HEK293 (cell line): Measurements from ENCODE around the gene PIK3R4.

Experiments
- ZNF776 ChIP-seq: fragments of 450-650 bp; formaldehyde crosslinking; IDR thresholded peaks from 2 replicates; pipeline ENCODE4 v1.5.0; 2017; ENCODE audit warnings: missing biosample characterization, missing genetic modification characterization, borderline replicate concordance
- ZNF837 ChIP-seq: fragments of 450-650 bp; formaldehyde crosslinking; IDR thresholded peaks from 2 replicates; pipeline ENCODE4 v1.5.1; 2016; ENCODE audit warnings: missing biosample characterization, missing genetic modification characterization
- TF ChIP-seq, protein P1 (sequence below): fragments of 450-650 bp; formaldehyde crosslinking; IDR thresholded peaks from 2 replicates; pipeline ENCODE4 v1.5.1; 2016; ENCODE audit warnings: missing biosample characterization, missing genetic modification characterization

DNA sequence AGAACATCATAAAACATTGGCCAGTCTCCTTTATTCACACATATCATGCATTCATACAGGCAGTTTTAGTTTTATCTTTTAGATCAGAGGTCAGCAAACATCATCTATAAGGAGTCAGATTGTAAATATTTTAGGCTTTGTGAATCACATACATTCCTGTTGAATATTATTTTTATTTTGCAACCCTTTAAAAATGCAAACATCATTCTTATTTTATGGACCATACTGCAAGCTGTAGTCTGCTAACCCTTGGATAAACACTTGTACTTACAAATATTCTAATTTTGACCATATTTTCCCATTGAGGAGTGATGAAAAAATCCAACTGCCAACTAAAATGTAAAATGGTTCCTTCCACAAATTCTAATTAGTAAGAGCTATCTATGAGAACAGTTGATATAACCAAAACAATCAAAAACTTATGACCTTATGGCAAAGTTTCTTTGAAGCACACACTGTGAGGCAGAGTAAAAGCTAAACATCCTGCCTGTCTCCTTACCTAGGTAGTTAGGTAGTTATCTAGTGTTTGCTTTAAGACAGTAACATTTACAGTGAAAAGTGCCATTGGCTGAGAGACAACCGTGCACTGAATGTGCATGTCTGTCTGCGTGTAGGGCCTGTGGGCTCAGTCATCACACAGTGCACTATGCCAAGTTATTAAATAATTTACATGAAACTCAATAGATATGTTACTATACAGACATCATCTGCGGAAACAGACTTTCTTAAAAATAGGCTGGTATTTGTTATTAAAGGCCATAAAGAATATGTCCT is 57.7 kb downstream of the PIK3R4 start:
- TF ChIP-seq, protein P1, sequence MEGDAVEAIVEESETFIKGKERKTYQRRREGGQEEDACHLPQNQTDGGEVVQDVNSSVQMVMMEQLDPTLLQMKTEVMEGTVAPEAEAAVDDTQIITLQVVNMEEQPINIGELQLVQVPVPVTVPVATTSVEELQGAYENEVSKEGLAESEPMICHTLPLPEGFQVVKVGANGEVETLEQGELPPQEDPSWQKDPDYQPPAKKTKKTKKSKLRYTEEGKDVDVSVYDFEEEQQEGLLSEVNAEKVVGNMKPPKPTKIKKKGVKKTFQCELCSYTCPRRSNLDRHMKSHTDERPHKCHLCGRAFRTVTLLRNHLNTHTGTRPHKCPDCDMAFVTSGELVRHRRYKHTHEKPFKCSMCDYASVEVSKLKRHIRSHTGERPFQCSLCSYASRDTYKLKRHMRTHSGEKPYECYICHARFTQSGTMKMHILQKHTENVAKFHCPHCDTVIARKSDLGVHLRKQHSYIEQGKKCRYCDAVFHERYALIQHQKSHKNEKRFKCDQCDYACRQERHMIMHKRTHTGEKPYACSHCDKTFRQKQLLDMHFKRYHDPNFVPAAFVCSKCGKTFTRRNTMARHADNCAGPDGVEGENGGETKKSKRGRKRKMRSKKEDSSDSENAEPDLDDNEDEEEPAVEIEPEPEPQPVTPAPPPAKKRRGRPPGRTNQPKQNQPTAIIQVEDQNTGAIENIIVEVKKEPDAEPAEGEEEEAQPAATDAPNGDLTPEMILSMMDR = no peak
- TF ChIP-seq ZNF776 (no peak), ZNF837 (tag by site-specific recombination) (no peak)
